Stimulated activated CD8-positive, alpha-beta memory T cell treated with anti-CD3 and anti-CD28 coated beads, Interleukin-4, amount 100 ng/mL, for 1 hour (primary cell): ENCODE results near the gene OAS2.

Experiments used
- DNase-seq, 2 donors: peaks; one replicate each; pipeline ENCODE4 v3.0.0-alpha.2; 2020; ENCODE audit warnings: low read depth in 2 of 2, low spot score in 1 of 2

The OAS2 gene

DNA sequence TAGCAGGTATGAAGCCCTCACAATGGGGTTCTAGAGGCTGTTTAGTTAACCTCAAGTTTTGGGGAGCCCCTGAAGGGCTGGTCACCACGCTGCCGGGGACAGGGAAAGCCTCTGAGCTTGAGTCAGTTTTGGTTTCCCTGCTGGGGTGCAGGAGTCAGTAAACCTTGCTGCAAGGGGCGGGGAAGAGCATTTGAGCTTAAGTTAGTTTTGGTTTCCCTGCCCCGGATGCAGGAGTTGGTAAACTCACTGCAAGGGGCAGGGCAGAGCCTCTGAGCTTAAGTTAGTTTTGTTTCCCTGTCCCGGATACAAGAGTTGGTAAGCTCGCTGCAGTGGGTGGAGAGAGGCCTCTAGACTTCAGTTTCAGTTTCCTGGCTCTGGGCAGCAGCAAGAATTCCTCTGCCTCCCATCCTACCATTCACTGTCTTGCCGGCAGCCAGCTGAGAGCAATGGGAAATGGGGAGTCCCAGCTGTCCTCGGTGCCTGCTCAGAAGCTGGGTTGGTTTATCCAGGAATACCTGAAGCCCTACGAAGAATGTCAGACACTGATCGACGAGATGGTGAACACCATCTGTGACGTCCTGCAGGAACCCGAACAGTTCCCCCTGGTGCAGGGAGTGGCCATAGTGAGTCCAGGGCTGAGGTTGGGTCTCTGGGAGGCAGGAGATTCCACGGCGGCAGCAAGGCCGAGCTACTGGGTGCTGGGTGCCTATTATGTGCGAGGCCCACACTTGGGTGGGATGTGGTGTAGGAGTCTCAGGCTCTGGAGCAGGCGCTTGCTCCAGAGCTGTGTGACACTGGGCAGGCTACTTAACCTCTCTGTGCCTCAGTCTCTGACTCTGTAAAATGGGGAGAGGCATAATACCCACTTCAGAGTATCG, at the start of gene OAS2:
TSS of gene OAS2 (plus strand) at position 357 of the 878 bp plus-strand sequence. CDS start at position 447, 90 bp downstream.
- DNase-seq, result peak; percentile 39 to 63

- DNase-seq, result no peak
Measured at GRCh38 chr12:112928978-112929377, 49.3 kb upstream of the OAS2 start.

DNA sequence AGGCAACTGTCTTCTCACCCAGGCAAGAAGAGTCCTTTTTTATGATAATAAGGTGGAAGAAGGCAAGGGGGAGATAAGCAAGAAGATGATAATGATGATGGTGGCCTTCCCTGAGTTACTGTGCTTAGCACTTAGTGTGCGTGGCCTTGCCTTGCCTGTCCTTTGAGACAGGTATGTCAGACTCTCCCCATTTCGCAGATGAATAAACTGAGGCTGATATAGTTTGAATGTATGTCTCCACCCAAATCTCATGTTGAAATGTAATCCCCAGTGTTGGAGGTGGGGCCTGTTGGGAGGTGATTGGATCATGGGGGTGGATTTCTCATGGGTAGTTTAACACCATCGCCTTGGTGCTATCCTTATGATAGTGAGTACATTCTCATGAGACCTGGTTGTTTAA, 48.6 kb upstream of the OAS2 start:
- DNase-seq, result no peak

- no peak for DNase-seq
Measured at GRCh38 chr12:112930350-112930749, 48.0 kb upstream of the OAS2 start.

DNA sequence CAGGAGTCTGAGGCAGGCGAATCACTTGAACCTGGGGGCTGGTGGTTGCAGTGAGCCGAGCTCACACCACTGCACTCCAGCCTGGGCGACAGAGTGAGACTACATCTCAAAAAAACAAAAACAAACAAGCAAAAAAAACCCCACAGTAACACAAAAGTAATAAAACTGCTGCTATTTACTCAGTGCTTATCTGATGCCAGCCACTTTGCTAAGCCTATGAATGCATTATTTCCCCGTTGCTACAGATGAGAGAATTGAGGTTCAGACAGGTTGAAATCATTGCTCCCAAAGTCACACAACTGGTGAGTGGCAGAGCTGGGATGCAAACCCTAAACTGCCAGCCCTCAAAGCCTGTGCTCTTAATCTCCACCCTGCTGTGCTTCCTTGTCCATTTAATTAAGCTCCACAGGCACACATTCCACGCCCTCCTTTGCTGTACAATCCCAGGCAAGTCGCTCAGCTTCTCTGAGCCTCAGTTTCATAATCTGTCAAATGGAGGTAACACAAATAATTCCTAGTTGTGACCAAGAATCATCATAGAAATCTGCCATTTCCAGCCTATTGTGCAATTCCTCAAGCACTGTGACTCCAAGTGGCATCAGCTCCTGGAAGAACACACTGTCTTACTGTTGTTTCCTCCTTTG, 45.7 kb upstream of the OAS2 start:
- DNase-seq, result no peak

GRCh38 chr12:112933129-112933505, 45.2 kb upstream of the OAS2 start:
- no peak for DNase-seq

DNA sequence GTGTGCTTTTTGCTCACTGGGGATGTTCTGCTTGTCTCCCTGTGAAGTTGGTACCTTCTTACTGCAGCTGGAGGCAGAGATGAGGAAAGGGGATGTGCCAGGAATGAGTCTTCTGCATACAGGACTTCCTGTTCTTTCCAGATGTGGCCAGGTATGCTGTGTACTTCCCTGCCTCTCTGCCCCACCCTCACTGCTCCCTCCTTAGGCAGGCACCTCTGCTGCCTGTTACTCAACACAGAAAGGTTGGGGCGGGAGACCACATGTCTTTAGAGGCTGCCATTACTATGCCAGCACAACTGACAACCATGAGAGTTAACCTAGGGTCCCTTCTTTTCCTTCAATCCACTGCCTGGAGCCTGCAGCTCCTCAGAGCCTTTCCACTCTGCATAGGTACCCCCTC, 42.1 kb upstream of the OAS2 start:
- DNase-seq, result no peak

DNA sequence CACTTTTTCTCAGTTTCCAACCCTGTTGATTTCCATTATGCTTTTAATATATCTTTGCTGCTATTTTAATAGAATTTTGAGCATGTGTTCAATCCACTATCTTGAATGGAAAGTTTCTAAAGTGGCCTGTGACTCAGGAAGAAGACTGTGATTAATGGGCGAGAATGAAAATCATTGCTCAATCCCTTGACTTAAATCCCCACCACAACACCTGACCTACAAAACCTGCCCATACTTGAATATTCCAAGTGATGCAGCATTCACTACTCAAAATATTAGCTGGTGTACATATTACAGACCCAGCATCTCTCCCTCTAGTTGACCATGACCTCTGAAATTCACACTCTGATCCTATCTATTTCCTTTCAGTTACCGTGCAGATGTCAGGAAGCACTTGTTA, 41.4 kb upstream of the OAS2 start:
- no peak for DNase-seq

GRCh38 chr12:112937741-112938719, 40.3 kb upstream of the OAS2 start, which contains the start of gene OAS3:
Gene OAS3 (plus strand): TSS chr12:112938474. CDS start chr12:112938531, 57 bp downstream.
- peak; percentile 31 to 68 for DNase-seq

GRCh38 chr12:112938751-112939150, 39.6 kb upstream of the OAS2 start:
- no peak for DNase-seq

DNA sequence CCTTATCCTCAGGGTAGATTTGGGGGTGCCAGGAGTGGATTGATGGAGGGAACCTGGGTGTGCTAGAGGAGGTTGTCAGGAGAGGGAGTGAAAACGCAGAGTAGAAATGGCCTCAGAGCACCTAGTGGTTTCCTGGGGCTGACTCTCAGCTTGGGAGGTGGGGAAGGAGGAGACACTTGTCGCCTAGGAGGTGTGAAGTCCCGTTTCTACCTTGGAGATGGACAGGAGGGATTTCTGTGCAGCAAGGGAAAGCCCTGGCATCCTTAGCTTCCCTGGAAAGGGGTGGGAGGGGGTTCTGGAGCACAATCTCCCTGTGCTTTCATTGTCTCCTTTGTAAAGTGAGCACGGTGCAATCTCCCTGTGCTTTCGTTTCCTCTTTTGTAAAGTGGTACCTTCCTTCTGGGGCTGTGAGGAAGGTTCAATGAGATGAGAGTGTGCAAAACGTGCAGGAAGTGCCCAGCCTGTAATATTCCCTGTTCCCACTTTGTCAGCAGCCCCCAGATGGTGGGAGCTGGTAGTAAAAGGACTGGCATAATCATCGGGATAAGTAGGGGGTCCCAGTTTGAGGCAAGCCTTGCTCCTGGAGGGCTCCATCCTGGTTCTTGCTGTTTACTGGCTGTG, 38.4 kb upstream of the OAS2 start:
- no peak for DNase-seq

DNA sequence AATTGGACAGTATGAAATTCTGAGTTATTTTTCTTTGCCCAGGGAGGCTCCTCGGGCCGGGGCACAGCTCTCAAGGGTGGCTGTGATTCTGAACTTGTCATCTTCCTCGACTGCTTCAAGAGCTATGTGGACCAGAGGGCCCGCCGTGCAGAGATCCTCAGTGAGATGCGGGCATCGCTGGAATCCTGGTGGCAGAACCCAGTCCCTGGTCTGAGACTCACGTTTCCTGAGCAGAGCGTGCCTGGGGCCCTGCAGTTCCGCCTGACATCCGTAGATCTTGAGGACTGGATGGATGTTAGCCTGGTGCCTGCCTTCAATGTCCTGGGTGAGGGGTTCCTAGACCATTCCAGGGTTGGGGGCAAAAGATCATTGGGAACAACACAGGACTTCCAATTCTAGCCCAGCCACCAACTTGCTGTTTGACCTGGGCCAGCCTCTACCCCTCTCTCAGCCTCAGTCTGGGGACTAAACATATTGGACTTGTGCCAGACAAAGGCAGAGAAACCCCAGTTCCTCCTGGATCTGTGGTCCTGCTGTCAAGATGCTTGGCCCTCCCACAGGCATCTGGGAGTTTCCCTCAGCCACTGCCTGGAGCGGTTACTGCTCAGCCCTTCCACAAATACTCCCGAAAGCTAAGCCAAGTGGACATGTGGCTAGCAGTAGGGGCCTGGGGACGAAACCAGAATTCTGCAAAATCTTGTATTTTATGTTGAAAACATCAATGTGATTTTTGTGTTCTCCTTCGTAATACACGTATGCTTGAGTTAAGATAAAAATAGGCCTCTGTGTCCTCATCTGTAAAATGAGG, 36.6 kb upstream of the OAS2 start:
- DNase-seq, result no peak

DNA sequence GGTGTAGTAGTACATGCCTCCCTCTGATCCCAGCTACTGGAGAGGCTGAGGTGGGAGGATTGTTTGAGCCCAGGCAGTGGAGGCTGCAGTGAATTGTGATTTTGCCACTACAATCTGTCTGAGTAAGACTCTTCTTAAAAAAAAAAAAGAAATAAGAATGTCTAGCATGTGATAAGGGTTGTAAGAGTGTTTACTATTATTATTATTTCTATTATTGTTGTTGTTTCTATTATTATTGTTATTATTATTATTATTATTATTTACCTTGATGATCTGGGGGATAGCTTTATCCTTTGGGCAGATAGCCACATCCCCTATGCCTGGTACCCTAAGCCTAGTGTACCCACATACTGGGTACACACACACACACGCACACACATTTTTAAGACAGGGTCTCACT, 35.7 kb upstream of the OAS2 start:
- no peak for DNase-seq

DNA sequence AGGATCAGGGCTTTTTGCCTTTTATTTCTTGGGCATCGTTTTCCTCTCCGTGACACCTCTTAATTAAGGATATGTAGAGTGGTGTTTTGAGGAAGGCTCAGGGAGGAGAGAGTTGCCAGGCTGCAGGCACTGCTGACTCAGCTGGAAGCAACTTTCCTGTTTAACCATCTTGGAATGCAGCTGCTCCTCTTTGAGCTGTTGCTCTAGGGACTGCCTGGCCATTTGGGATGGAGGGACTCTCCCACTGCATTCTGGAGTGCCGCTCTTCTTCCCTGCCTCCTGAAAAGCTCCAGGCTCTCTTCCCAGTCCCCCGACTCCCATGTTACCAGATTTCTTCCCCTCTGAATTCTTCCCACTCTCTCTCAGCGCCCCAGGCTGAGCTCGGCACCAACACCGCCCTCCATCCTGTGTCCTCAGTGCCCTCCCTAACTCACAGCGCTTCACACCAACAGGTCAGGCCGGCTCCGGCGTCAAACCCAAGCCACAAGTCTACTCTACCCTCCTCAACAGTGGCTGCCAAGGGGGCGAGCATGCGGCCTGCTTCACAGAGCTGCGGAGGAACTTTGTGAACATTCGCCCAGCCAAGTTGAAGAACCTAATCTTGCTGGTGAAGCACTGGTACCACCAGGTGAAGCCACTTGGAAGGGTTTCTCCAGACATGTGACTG, 34.2 kb upstream of the OAS2 start:
- no peak for DNase-seq

DNA sequence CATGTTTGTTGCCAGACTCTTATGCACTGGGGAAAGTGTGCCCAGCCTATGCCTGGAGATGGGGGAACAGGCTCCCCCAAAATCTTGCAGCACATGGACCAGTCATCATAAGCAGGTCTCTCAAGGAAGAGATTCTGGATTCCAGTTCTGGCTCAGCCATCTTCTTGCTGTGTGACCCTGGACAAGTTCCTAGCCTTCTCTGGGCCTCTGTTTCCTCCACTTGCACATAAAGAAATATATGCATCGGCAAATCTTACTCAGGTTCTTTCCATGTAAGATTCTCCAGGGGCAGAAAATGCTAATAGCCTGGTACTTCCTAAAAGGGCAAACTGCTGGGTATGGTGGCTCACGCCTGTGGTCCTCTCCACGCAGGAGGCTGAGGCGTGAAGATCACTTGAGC, 32.8 kb upstream of the OAS2 start:
- DNase-seq, result no peak

DNA sequence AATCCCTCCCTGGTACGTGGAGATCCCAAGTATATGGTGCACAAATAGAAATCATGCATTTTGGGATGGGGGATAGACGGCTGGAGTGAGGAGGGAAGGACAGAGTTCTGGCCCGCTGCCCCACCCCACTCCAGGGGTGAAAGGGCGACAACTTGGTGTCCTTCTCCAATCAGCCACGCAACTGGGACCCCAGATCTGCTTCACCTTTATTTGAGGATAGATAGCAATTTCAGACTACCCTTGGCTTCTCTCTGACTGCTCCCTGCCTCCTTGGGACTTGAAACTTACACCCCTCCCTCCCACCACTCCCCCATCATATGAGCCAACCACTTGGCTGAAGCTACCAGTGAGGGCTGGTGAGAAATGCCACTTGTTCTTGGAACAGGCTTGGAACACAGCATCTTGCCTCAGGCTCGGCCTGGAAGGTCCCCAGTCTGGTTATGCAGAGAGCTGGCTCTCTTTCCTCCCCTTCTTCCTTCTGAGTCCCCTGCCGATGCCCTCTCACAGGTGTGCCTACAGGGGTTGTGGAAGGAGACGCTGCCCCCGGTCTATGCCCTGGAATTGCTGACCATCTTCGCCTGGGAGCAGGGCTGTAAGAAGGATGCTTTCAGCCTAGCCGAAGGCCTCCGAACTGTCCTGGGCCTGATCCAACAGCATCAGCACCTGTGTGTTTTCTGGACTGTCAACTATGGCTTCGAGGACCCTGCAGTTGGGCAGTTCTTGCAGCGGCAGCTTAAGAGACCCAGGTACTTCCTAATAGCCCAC, 31.9 kb upstream of the OAS2 start:
- no peak for DNase-seq

GRCh38 chr12:112947314-112947713, 31.0 kb upstream of the OAS2 start:
- no peak for DNase-seq

DNA sequence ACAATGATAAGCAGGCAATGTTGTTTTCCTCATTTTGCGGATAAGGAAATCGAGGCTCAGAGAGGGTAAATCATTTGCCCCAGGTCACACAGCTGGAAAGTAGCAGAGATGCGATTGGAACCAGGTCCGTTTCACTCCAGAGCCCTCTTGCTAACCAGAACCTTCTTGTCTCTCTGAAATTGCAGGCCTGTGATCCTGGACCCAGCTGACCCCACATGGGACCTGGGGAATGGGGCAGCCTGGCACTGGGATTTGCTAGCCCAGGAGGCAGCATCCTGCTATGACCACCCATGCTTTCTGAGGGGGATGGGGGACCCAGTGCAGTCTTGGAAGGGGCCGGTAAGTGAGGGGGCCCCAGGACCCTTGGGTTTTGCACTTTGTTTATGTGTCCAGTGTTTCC, 30.6 kb upstream of the OAS2 start:
- no peak for DNase-seq

DNA sequence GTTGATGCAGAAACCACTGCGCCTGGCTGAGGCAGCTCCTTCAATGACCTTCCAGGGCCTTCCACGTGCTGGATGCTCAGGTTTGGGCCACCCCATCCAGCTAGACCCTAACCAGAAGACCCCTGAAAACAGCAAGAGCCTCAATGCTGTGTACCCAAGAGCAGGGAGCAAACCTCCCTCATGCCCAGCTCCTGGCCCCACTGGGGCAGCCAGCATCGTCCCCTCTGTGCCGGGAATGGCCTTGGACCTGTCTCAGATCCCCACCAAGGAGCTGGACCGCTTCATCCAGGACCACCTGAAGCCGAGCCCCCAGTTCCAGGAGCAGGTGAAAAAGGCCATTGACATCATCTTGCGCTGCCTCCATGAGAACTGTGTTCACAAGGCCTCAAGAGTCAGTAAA, 29.5 kb upstream of the OAS2 start:
- no peak for DNase-seq
